Smooth muscle cell of the brain vasculature (primary cell): Measurements from ENCODE around the gene ELOVL7.
"Not testable (repeated sequence)": the region's sequence is repeated elsewhere in the genome, so short reads cannot be mapped to it uniquely, and the experiment has no call there.

Experiments
- DNase-seq: peaks from one replicate; pipeline ENCODE4 v3.0.0-alpha.2; 2012; ENCODE audit warnings: low read depth, low spot score

ELOVL7 gene

DNA sequence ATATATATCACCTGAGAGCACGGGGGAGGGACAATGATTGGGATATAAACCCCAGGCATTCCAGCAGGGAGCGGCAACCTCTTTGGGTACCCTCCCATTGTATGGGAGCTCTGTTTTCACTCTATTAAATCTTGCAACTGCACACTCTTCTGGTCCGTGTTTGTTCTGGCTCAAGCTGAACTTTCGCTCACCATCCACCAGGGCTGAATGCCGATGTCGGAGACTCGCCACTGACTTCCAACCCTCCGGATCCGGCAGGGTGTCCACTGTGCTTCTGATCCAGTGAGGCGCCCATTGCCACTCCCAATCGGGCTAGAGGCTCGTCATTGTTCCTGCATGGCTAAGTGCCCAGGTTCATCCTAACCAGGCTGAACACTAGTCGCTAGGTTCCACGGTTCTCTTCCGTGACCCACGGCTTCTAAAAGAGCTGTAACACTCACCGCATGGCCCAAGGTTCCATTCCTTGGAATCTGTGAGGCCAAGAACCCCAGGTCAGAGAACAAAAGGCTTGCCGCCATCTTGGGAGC lies 48.6 kb downstream of the ELOVL7 start:
- not testable (repeated sequence) for DNase-seq

- DNase-seq = no peak
Measured at GRCh38 chr5:60794691-60795090, 49.4 kb downstream of the ELOVL7 start.

DNA sequence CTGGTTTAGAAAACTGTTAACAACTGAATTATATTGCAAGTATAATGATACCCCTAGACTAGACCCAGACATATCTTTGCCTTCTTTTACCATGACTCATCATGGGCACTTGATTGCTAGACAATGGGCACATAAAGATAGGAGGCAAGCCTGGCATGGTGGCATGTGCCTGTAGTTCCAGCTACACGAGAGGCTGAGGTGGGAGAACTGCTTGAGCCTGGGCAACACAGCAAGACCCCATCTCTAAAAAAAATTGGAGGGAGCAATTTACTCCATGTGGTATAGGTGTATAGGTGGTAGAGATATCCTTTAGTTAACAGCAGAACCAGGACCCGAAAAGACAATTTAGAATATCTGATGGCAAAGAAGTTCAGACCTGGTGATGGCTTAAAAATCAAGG lies 51.6 kb downstream of the ELOVL7 start:
- no peak for DNase-seq

- no peak for DNase-seq
Measured at GRCh38 chr5:60789551-60789950, 54.5 kb downstream of the ELOVL7 start.

DNA sequence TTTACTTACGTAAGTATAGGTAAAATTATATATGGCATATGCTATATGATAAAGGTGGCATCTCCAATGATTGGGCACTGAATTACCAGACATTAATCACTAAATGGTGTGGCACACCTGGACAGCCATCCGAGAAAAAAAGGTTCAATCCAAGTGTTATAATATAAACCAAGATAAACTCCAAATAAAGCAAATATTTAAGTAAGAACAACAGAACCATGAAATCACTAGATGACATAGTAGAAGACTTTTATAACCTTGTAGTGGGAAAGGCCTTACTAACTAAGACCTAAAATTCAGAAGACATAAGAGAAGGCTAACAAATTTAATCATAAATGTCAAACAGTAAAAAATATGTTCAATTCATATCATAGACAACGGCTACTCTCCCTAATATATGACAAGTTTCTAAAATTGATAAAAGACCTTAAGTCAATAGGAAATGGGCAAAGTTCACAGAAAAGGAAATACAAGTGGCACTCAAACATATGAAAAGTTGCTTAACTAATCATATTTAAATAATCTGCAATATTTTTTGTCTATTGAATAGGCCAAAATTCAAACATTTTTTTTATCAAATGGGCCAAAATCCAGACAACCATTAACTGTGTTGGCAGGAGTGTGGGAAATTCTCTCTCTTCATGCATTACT lies 55.1 kb downstream of the ELOVL7 start:
- no peak for DNase-seq

- DNase-seq = no peak
Measured at GRCh38 chr5:60779466-60779865, 64.6 kb downstream of the ELOVL7 start.

DNA sequence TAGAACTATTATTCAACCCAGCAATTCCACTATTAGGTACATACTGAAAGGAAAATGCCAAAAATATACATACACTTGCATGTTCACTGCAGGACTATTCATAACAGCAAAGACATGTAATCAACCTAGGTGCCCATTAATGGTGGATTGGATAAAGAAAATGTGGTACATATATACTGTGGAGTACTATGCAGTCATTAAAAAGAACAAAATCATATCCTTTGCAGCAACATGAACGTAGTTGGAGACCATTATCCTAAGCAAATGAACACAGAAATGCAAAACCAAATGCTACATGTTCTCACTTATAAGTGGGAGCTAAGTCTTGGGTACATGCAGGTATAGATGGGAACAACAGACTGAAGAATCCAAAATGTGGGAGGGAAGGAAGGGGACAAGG lies 67.7 kb downstream of the ELOVL7 start:
- no peak for DNase-seq

- DNase-seq = no peak
Measured at GRCh38 chr5:60765019-60765709, 78.9 kb downstream of the ELOVL7 start.

- no peak for DNase-seq
Measured at GRCh38 chr5:60763061-60763460, 81.0 kb downstream of the ELOVL7 start.

- DNase-seq = no peak
Measured at GRCh38 chr5:60754495-60754894, 89.6 kb downstream of the ELOVL7 start.

DNA sequence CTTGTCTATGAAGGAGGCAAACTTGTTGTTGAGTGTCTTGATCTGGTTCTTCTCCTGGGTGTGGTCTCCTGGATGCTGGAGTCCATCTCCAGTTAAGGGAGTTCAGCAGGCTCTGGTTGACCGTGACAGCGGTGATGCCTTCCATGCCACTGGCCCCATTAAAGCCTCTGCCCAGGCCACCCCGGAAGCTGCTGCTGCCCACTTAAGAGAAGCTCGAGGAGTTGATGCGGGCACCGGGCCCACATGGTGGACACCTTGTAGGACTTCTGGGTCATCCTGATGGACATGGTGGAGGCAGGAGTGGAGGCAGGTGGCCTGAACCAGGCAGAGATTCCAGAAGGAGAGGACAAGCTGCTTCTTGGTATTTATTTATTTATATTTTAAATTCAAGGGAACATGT lies 99.4 kb downstream of the ELOVL7 start:
- no peak for DNase-seq

- DNase-seq = no peak
Measured at GRCh38 chr5:60743511-60744314, 100.4 kb downstream of the ELOVL7 start.

DNA sequence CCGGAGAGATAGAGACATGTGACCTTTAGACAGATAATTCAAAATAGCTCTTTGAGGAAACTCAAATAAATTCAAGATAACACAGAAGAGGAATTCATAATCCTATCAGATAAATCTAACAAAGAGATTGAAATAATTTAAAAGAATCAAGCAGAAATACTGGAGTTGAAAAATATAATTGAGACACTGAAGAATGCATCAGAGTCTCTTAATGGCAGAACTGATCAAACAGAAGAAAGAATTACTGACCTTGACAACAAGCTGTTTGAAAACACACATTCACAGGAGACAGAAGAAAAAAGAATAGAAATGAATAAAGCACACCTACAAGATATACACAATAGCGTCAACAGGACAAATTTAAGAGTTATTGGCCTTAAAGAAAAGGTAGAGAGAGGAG lies 103.7 kb downstream of the ELOVL7 start:
- DNase-seq = no peak

- no peak for DNase-seq
Measured at GRCh38 chr5:60738933-60739332, 105.1 kb downstream of the ELOVL7 start.

DNA sequence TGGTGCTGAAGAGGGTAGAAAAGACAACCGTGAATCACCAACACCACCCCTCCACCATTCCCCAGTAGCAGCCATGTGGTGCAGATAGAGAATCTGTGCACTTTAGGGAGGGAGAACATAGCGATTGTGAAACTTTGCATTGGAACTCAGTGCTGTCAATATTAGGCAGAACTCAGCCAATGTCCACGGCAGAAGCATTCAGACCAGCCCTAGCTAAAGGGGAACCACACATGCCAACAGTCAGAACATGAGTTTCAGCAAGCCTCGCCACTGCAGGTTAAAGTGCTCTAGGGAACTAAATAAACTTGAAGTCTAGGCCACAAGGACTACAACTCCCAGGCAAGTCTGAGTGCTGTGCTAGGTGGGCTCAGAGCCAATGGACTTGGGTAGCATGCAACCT lies 105.6 kb downstream of the ELOVL7 start:
- no peak for DNase-seq

DNA sequence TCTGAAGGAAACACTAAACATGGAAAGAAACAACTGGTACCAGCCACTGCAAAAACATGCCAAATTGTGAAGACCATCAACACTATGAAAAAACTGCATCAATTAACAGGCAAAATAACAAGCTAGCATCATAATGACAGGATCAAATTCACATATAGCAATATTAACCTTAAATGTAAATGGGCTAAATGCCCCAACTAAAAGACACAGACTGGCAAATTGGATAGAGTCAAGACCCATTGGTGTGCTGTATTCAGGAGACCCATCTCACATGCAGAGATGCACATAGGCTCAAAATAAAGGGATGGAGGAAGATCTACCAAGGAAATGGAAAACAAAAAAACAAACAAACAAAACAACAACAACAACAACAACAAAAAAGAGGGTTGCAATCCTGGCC lies 113.2 kb downstream of the ELOVL7 start:
- DNase-seq = not testable (repeated sequence)

- no peak for DNase-seq
Measured at GRCh38 chr5:60727033-60727679, 116.9 kb downstream of the ELOVL7 start.

- no peak for DNase-seq
Measured at GRCh38 chr5:60724126-60724525, 119.9 kb downstream of the ELOVL7 start.

DNA sequence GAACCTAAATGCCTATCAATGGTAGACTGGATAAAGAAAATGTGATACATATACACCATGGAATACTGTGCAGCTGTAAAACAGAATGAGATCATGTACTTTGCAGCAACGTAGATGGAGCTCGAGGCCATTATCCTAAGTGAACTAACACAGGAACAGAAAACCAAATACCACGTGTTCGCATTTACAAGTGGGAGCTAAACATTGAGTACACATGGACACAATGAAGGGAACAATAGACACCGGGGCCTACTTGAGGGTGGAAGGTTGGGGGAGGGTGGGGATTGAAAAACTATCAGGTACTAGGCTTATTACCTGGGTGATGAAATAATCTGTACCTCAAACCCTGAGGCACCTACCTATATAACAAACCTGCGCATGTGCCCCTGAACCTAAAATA lies 121.7 kb downstream of the ELOVL7 start:
- DNase-seq = no peak

- no peak for DNase-seq
Measured at GRCh38 chr5:60719329-60719728, 124.7 kb downstream of the ELOVL7 start.

DNA sequence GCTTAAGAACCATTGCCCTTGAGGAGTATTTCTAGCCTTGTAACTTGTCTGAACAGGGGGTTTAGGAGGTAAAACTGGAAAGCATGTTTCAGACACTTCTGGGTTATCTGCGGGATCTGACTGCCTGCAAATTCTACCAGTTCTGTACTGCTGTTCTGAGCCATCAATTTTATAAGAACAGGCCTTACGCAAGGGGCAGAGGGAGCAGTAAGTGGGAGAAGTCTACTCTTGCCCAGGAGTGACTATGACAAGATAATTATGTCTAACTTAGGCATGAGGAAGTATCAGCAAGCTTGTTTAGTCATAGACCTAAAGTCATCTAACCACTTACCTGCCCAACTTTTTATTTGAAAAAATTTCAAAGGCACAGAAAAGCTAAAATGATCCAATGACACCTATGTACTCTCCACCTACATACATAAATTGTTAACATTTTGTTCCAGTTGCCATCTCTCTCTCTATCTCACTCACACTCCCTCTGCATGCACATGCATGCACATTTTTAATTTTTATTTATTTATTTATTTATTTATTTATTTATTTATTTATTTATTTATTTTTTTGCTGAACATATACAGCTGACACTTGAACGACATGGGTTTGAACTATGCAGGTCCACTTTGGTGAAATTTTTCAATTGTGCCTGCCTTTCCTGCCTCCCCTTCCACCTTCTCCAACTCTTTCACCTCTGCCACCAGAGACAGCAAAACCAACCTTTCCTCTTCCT lies 125.7 kb downstream of the ELOVL7 start:
- DNase-seq = no peak
